C4-2B (cell line): ENCODE results near the gene FAF1.

Experiments
- ZFX ChIP-seq: fragments of 450-650 bp; IDR thresholded peaks from 2 replicates; pipeline ENCODE4 v1.6.1; 2017
- TF ChIP-seq, protein P1 (sequence below): fragments of 450-650 bp; conservative IDR thresholded peaks from 2 replicates; pipeline ENCODE4 v1.5.1; 2017; ENCODE audit warnings: mild to moderate bottlenecking

DNA sequence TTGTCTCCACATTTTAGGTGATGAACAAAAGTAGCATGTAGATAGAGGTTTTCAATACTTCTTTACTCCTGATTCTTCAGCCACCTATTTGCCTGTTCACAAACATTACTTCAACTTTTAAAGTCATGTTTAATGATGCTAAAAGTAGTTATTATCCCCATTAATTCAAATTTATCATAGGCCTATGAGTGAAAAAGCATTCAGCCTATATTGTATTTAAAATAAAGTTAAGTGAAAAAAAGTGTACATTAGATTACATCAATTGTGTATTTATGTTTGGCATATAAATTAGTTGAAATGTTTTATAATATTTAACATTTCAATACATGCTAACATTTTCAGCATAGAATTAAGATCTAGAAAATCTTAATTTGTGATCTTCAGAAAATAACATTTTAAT, 20.4 kb upstream of the FAF1 start:
- TF ChIP-seq, protein P1, sequence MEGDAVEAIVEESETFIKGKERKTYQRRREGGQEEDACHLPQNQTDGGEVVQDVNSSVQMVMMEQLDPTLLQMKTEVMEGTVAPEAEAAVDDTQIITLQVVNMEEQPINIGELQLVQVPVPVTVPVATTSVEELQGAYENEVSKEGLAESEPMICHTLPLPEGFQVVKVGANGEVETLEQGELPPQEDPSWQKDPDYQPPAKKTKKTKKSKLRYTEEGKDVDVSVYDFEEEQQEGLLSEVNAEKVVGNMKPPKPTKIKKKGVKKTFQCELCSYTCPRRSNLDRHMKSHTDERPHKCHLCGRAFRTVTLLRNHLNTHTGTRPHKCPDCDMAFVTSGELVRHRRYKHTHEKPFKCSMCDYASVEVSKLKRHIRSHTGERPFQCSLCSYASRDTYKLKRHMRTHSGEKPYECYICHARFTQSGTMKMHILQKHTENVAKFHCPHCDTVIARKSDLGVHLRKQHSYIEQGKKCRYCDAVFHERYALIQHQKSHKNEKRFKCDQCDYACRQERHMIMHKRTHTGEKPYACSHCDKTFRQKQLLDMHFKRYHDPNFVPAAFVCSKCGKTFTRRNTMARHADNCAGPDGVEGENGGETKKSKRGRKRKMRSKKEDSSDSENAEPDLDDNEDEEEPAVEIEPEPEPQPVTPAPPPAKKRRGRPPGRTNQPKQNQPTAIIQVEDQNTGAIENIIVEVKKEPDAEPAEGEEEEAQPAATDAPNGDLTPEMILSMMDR: no peak
- TF ChIP-seq ZFX: no peak
